Uterus (tissue), 4 donors: Measurements from ENCODE around the gene IL4I1. TPM values are rescaled to one million over a fixed set of nuclear protein-coding genes. Genes with fewer than 3 reads are reported as not detected.
A peak's percentile ranks its signal among the peaks of the same experiment; 100 is the strongest.

Experiments
- DNase-seq, 2 donors: peaks; one replicate each; pipeline ENCODE4 v3.0.0-alpha.2; 2019 to 2020
- H3K27ac ChIP-seq, 2 donors: fragments of 200-600 bp; sonication (generic); 1 replicate in 1 of 2; 2 replicates in 1 of 2; pipeline ENCODE4 v1.5.1; 2016 to 2018
- H3K27me3 ChIP-seq, 2 donors: fragments of 200-600 bp; sonication (generic); one replicate each; pipeline ENCODE4 v1.5.1; 2018 to 2019; ENCODE audit warnings: control low read depth in 1 of 2
- H3K36me3 ChIP-seq, 2 donors: fragments of 200-600 bp; sonication (generic); one replicate each; pipeline ENCODE4 v1.5.1; 2019; ENCODE audit warnings: control low read depth in 1 of 2
- H3K4me1 ChIP-seq, 2 donors: fragments of 200-600 bp; sonication (generic); one replicate each; pipeline ENCODE4 v1.5.1; 2018 to 2019; ENCODE audit warnings: control low read depth in 1 of 2
- H3K4me3 ChIP-seq, 2 donors: fragments of 200-600 bp; sonication (generic); 1 replicate in 1 of 2; 2 replicates in 1 of 2; pipeline ENCODE4 v1.5.1; 2018 to 2019; ENCODE audit warnings: mild to moderate bottlenecking in 1 of 2
- H3K9me3 ChIP-seq, 2 donors: fragments of 200-600 bp; sonication (generic); one replicate each; pipeline ENCODE4 v1.5.1; 2019; ENCODE audit warnings: control low read depth in 1 of 2
- POLR2A ChIP-seq, 2 donors: fragments of 450-650 bp; IDR thresholded peaks; one replicate each; pipeline ENCODE4 v1.6.1; 2016; ENCODE audit warnings: antibody characterized with exemption in 2 of 2, mild to moderate bottlenecking in 1 of 2, moderate library complexity in 1 of 2
- intact Hi-C: fragments of 100-400 bp; cut with DNase I; formaldehyde crosslinking; loops from one replicate; pipeline ENCODE4 v1.15.1; 2023; ENCODE audit warnings: low total_unique reads
- total RNA-seq, 4 donors: library from RNA; depleted of rRNA in 3 of 4; stranded (reverse); fragments of >200 nt in 3 of 4; gene quantifications; one replicate each; pipeline versions ENCODE4 v1.1.0 to v1.2.4, GENCODE V29; 2014 to 2023
- TF ChIP-seq, protein P1 (sequence below), 4 experiments: fragments of 200-600 bp in 2 of 4; fragments of 450-650 bp in 2 of 4; sonication (generic) in 2 of 4; IDR thresholded peaks; one replicate each; pipeline ENCODE4 v1.5.1; 2016 to 2019; ENCODE audit warnings: antibody characterized with exemption in 4 of 4, mild to moderate bottlenecking in 2 of 4, moderate library complexity in 1 of 4
- donor health status: DM: yes; HTN: yes; CAD: no.

The IL4I1 gene
- total RNA-seq, 4 donors from 2014 or later: 0.82 to 1.2 TPM; not detected in 2

DNA sequence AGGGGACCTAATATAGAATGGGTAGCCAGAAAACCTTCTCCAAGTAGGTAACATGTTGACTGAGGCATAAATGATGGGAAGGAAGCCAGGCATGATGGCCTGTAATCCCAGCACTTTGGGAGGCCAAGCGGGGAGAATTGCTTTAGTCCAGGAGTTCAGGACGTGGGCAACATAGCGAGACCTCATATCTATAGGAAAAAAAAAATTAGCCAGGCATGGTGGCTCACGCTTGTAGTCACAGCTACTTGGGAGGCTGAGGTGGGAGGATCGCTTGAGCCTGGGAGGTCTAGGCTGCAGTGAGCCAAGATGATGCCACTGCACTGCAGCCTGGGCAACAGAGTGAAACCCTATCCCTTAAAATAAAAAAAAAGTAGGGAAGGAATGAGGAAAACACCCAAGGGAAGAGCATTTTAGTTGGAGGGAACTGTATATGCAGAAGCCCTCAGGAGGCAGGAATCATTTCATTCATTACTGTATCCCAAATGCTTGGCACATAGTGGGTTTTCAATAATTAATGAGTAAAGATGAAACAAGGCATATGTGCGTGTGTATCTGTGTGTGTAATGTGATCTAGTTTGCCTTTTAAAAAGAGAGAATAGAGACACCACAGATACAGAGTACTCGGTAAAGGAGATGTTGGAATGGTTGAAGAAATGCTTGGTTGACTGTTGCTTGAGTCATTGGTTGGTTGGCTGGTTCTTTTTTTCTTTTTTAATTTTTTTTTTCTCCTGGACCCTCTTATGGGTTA, 34.8 kb upstream of the IL4I1 start:
- intact Hi-C loops: loop anchor here (10.0 kb wide), 1 partner anchor 53 kb away; no protein-coding TSS in a partner anchor
- TF ChIP-seq POLR2A (IDR thresholded peaks at IDR 0.05): no peak
- TF ChIP-seq, protein P1, sequence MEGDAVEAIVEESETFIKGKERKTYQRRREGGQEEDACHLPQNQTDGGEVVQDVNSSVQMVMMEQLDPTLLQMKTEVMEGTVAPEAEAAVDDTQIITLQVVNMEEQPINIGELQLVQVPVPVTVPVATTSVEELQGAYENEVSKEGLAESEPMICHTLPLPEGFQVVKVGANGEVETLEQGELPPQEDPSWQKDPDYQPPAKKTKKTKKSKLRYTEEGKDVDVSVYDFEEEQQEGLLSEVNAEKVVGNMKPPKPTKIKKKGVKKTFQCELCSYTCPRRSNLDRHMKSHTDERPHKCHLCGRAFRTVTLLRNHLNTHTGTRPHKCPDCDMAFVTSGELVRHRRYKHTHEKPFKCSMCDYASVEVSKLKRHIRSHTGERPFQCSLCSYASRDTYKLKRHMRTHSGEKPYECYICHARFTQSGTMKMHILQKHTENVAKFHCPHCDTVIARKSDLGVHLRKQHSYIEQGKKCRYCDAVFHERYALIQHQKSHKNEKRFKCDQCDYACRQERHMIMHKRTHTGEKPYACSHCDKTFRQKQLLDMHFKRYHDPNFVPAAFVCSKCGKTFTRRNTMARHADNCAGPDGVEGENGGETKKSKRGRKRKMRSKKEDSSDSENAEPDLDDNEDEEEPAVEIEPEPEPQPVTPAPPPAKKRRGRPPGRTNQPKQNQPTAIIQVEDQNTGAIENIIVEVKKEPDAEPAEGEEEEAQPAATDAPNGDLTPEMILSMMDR (IDR thresholded peaks at IDR 0.05): no peak
- Histone ChIP-seq H3K27ac (no peak overlapping the region), H3K4me3 (no peak overlapping the region), H3K27me3 (no peaks in the 10 kb centered on the region), H3K36me3 (no peaks in the 10 kb centered on the region), H3K4me1 (no peaks in the 10 kb centered on the region), H3K9me3 (no peaks in the 10 kb centered on the region)
- no peak for DNase-seq

DNA sequence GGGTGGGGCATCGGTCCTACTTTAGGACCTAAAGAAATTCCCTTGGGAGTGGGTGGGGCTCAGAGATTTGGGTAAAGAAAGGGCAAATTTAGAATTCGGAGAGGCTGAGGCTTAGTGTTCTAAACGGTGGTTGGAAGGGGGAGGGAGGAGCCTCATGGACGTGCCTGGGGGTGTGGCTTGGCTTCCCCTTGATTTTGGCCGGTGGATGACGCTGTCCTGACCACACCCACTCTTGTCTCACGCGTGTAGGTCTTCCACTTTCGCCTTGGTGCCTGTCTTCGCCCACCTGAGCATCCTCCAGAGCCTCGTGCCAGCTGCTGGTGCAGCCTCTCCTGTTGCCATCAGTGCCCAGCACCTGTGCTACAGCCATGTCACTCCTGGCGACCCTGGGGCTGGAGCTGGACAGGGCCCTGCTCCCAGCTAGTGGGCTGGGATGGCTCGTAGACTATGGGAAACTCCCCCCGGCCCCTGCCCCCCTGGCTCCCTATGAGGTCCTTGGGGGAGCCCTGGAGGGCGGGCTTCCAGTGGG, 33.9 kb upstream of the IL4I1 start:
- H3K27me3 ChIP-seq: no peaks in the 10 kb centered on the region
- no peaks in the 10 kb centered on the region for H3K4me1 ChIP-seq
- H3K9me3 ChIP-seq: no peaks in the 10 kb centered on the region
- DNase-seq: peak; percentile 50 to 57
- no peak for TF ChIP-seq POLR2A (IDR thresholded peaks at IDR 0.05)
- TF ChIP-seq, protein P1 (IDR thresholded peaks at IDR 0.05): no peak
- H3K27ac ChIP-seq: peak overlapping the region; percentile 90 to 92
- no peak overlapping the region for H3K4me3 ChIP-seq
- H3K36me3 ChIP-seq: no peaks in the 10 kb centered on the region
- intact Hi-C loops: loop anchor here (10.0 kb wide), 1 partner anchor 54 kb away; no protein-coding TSS in a partner anchor

DNA sequence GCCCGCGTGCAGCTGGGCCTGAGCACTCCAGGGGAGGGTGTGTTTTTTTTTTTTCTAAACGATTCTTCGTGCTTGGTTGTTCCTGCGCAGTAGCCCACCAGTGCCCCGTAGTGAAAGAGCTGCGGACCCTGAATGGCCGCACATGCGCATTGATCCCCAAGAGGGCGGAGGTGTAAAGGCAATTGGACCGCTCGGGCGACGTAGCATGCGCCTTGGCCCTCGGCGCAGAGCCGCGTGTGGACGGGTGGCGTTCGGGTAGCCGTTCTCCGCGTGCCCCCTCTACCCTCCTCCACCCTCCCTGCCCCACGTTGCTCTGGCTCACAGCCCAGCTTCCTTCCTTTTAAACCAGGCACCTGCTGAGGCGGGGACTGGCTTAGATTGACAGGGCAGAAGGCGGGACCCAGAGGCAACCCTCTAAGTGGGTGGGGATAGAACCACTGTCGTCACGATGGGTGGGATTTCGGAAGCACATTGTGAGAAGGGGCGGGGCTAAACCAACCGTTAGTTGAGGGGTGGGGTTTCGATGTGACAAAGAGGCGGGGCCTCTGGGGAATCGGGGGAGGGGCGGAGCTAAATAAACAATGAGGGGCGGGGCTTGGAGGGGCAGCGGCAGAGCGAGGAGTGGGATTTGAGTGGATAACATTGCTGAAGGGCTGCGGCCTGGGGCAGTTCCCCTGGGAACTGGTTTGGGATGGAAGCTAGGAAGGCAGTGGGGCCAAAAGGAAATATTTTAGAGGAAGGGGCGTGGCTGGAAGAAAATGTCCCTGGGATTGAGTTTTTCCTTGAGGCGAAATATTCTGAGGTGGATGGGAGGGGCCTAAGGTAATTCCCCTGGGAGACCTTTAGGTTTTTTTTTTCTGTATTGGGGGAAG, 33.2 kb upstream of the IL4I1 start:
- Histone ChIP-seq H3K36me3 (no peaks in the 10 kb centered on the region), H3K4me3 (peak overlapping the region; percentile 86 to 94), H3K9me3 (no peaks in the 10 kb centered on the region), H3K4me1 (no peaks in the 10 kb centered on the region), H3K27me3 (no peaks in the 10 kb centered on the region), H3K27ac (peak overlapping the region; percentile 90 to 92)
- TF ChIP-seq, protein P1 (IDR thresholded peaks at IDR 0.05): peak in 1 of 4 experiments; percentile 39
- peak in 1 of 2 donors; percentile 10 for TF ChIP-seq POLR2A (IDR thresholded peaks at IDR 0.05)
- intact Hi-C loops: loop anchor here (10.0 kb wide), 1 partner anchor 55 kb away; no protein-coding TSS in a partner anchor
- DNase-seq: peak; percentile 88 to 95

DNA sequence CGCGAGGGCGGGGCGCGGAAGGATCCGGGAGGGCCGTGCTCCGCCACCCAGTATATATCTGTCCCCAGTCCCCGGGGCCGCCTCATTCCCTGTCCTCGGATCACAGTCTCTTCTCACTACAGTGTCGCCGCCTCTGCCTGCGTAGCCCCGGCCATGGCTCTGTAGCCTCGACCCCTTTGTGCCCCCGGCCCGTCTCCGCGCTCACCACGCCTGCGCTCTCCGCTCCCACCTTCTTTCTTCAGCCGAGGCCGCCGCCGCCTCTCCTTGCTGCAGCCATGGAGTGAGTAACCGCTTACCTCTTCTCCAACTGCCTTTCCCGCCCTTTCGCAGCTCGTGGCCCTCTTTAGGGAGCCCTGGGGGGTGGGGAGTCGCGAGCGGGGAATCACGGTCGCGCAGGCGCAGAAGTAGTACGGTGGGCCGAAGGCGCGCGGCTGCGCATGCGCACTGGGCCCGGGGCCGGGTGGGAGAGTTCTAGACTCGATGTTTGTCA, 32.5 kb upstream of the IL4I1 start, which contains the start of the genes ATF5 and NUP62:
TSS of gene ATF5 (plus strand) at position 85 of the 490 bp plus-strand sequence. CDS start 1,646 bp downstream, outside the sequence.
TSS of gene NUP62 (minus strand) at position 384 of the 490 bp plus-strand sequence. CDS start 19,697 bp downstream, outside the sequence.
- H3K4me1 ChIP-seq: no peaks in the 10 kb centered on the region
- peak within 1 kb of the TSS; percentile 90 to 92 for H3K27ac ChIP-seq
- peak within 1 kb of the TSS; percentile 86 to 94 for H3K4me3 ChIP-seq
- H3K36me3 ChIP-seq: no peaks in the 10 kb centered on the region
- no peaks in the 10 kb centered on the region for H3K9me3 ChIP-seq
- no peak for TF ChIP-seq POLR2A (IDR thresholded peaks at IDR 0.05)
- TF ChIP-seq, protein P1 (IDR thresholded peaks at IDR 0.05): peak in 1 of 4 experiments; percentile 3
- intact Hi-C loops: no loop called here
- H3K27me3 ChIP-seq: no peaks in the 10 kb centered on the region
- peak; percentile 88 to 90 for DNase-seq
